HEK293 (cell line): ENCODE data around the gene VAT1.

Experiments used
- CTCF ChIA-PET: fragments of 350-600 bp; formaldehyde crosslinking; extraction: SDS; loops from one replicate; lab custom pipeline; 2021; ENCODE audit warnings: antibody characterized with exemption; lab: Yijun Ruan, JAX
- POLR2A ChIA-PET: fragments of 300-600 bp; formaldehyde crosslinking; extraction: SDS; loops from one replicate; lab custom pipeline; 2020; ENCODE audit warnings: antibody characterized with exemption, inconsistent platforms; lab: Yijun Ruan, JAX
- H3K27ac ChIP-seq: fragments of 200-500 bp; sonication (Bioruptor generic); 2 replicates; pipeline ENCODE4 v1.5.1; 2014; ENCODE audit warnings: low read depth, low read length, control low read depth, inconsistent platforms; ENCODE audit errors: extremely low read depth
- H3K36me3 ChIP-seq, 2 experiments: fragments of 200-500 bp in 1 of 2; sonication (Bioruptor generic) in 1 of 2; 1 replicate in 1 of 2; 2 replicates in 1 of 2; pipeline ENCODE4 v1.5.1; 2014 to 2017; ENCODE audit warnings: inconsistent platforms in 2 of 2, low read length in 2 of 2; ENCODE audit not compliant: control insufficient read depth in 2 of 2, insufficient read depth in 1 of 2
- H3K4me1 ChIP-seq: fragments of 200-500 bp; sonication (Bioruptor generic); 2 replicates; pipeline ENCODE4 v1.5.1; 2014; ENCODE audit warnings: mild to moderate bottlenecking, low read length, inconsistent platforms; ENCODE audit not compliant: control insufficient read depth, insufficient read depth
- H3K4me3 ChIP-seq: 2 replicates; pipeline ENCODE4 v1.5.1; 2011; ENCODE audit warnings: low read depth, mild to moderate bottlenecking, control low read depth, low read length, moderate library complexity
- H3K9me3 ChIP-seq: fragments of 200-500 bp; sonication (Bioruptor generic); 2 replicates; pipeline ENCODE4 v1.5.1; 2014; ENCODE audit warnings: low read depth, low read length, inconsistent platforms; ENCODE audit not compliant: control insufficient read depth, insufficient read depth
- GFI1B ChIP-seq: fragments of 450-650 bp; formaldehyde crosslinking; IDR thresholded peaks from 2 replicates; pipeline ENCODE4 v1.5.1; 2016; ENCODE audit warnings: missing biosample characterization, missing genetic modification characterization
- GLI4 ChIP-seq: fragments of 450-650 bp; formaldehyde crosslinking; IDR thresholded peaks from 2 replicates; pipeline ENCODE4 v1.5.1; 2016; ENCODE audit warnings: missing biosample characterization, missing genetic modification characterization
- GLIS2 ChIP-seq: fragments of 450-650 bp; formaldehyde crosslinking; IDR thresholded peaks from 2 replicates; pipeline ENCODE4 v1.5.1; 2016; ENCODE audit warnings: missing biosample characterization, missing genetic modification characterization
- KLF1 ChIP-seq: fragments of 450-650 bp; formaldehyde crosslinking; IDR thresholded peaks from 2 replicates; pipeline ENCODE4 v1.5.1; 2016; ENCODE audit warnings: missing biosample characterization, missing genetic modification characterization
- OSR2 ChIP-seq: fragments of 450-650 bp; formaldehyde crosslinking; IDR thresholded peaks from 2 replicates; pipeline ENCODE4 v1.5.1; 2016; ENCODE audit warnings: missing biosample characterization, missing genetic modification characterization
- WT1 ChIP-seq: fragments of 450-650 bp; formaldehyde crosslinking; IDR thresholded peaks from 2 replicates; pipeline ENCODE4 v1.5.1; 2016; ENCODE audit warnings: missing biosample characterization, missing genetic modification characterization
- ZEB2 ChIP-seq: fragments of 450-650 bp; formaldehyde crosslinking; IDR thresholded peaks from 2 replicates; pipeline ENCODE4 v1.5.1; 2016; ENCODE audit warnings: missing biosample characterization, missing genetic modification characterization
- ZNF138 ChIP-seq: fragments of 450-650 bp; formaldehyde crosslinking; IDR thresholded peaks from 2 replicates; pipeline ENCODE4 v1.5.1; 2016; ENCODE audit warnings: missing biosample characterization, missing genetic modification characterization, borderline replicate concordance
- ZNF157 ChIP-seq: fragments of 450-650 bp; formaldehyde crosslinking; IDR thresholded peaks from 2 replicates; pipeline ENCODE4 v1.5.1; 2016; ENCODE audit warnings: missing biosample characterization, missing genetic modification characterization
- ZNF2 ChIP-seq: fragments of 450-650 bp; formaldehyde crosslinking; IDR thresholded peaks from 2 replicates; pipeline ENCODE4 v1.5.1; 2016; ENCODE audit warnings: missing biosample characterization, missing genetic modification characterization
- ZNF214 ChIP-seq: fragments of 450-650 bp; formaldehyde crosslinking; IDR thresholded peaks from 2 replicates; pipeline ENCODE4 v1.5.1; 2017; ENCODE audit warnings: missing biosample characterization, mild to moderate bottlenecking, missing genetic modification characterization, borderline replicate concordance
- ZNF266 ChIP-seq: fragments of 450-650 bp; formaldehyde crosslinking; IDR thresholded peaks from 2 replicates; pipeline ENCODE4 v1.5.1; 2016; ENCODE audit warnings: missing biosample characterization, missing genetic modification characterization, low read depth
- ZNF600 ChIP-seq: fragments of 450-650 bp; formaldehyde crosslinking; IDR thresholded peaks from 2 replicates; pipeline ENCODE4 v1.5.1; 2016; ENCODE audit warnings: missing biosample characterization, missing genetic modification characterization
- ZNF777 ChIP-seq: fragments of 450-650 bp; formaldehyde crosslinking; IDR thresholded peaks from 2 replicates; pipeline ENCODE4 v1.5.1; 2017; ENCODE audit warnings: missing biosample characterization, missing genetic modification characterization, borderline replicate concordance

VAT1 gene

DNA sequence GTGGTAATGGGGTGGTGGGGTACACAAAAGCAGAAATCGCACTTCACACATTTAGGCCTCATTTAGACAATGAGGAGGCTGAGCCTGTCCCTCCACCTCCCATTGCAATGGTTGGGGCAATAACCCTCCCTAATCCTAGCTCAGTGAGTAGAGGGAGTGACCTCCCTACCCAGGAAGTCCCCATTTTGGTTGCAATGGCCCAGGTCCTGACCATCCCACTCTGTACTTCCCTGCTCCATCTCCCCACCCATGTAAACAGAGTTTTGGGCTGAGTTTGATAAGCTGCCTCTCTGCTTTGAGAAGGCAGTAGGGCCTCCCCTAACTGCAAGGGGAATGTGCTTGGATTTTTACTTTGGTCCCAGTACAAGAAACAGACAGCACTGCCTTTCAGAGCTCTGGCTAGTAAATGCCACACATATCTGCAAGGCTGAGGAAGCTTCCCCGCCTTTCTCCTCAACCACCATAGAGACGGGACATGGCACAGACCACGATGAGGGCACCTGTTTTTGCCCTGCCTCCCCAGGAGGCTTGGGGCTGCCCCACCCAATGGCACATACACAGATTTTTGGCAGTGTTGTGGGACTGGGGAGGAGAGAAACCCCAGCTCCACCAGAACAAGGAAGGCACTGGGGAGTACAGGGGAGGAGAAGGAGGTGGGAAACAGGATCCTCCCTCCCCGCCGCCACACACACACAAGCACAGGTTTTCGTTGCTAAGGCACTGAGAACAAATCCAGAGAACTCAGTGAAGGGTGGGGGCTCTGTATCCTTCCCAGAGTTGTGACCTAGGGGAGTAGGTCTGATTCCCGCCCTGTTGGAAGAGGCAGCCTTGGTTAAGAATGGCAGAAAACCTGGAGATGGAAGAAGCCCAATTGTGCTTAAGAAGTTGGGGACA, 7.3 kb downstream of the VAT1 start:
- H3K9me3 ChIP-seq = no peaks in the 10 kb centered on the region
- CTCF ChIA-PET = interaction anchor here (0.7 kb wide), 1 partner anchor 10 kb away, joined by 3 read pairs; no protein-coding TSS in a partner anchor
- POLR2A ChIA-PET = interaction anchor here (1.0 kb wide), 1 partner anchor 17 kb away, joined by 3 read pairs; the partner anchor contains the start of gene RPL27
- TF ChIP-seq ZNF138 = no peak
- TF ChIP-seq KLF1 (tag by site-specific recombination) = peak; percentile 28; the same call in 1 of the 2 replicates
- no peak for TF ChIP-seq ZNF214 (tag by site-specific recombination)
- TF ChIP-seq WT1 (tag by site-specific recombination) = peak; percentile 97
- no peak overlapping the region; the same call in 1 of the 2 replicates for H3K27ac ChIP-seq
- H3K36me3 ChIP-seq = peaks cover 0 to 52% of the 10 kb centered on the region in 2 experiments; a peak in 2 of 3 replicates
- H3K4me3 ChIP-seq = no peak overlapping the region
- H3K4me1 ChIP-seq = peaks cover 12% of the 10 kb centered on the region

DNA sequence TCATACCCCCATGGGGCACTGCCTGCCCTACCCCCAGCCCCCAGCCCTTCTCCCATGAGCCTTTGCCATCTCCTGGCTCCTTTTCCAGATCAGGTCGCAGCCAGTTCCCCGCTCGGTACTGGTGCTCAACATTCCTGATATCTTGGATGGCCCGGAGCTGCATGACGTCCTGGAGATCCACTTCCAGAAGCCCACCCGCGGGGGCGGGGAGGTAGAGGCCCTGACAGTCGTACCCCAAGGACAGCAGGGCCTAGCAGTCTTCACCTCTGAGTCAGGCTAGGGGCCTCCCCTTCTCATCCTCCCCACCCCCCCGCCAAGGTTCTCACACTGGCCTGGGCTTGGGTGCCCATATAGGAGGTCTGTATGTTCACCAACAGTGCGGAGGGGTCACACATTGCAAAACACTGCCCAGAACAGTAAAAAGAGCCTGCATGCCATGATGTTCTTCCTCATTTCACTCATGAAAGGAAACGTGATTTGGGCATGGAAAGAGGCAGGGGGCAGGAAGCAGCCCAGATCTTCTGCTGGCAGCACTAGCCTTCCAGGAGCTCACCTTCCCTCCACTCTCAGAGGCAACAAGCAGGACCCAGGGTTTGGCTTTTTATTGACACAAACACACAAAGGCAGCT, 8.1 kb downstream of the VAT1 start:
- TF ChIP-seq GLIS2 (tag by site-specific recombination) (0 out of 2 replicates have a peak, but pooled peaks have one; percentile 26), ZNF777 (tag by site-specific recombination) (no peak)
- TF ChIP-seq, all 188 proteins: peak for 1
- Histone ChIP-seq H3K9me3 (no peaks in the 10 kb centered on the region), H3K36me3 (peaks cover 0 to 52% of the 10 kb centered on the region in 2 experiments; a peak in 2 of 3 replicates), H3K4me3 (no peak overlapping the region), H3K27ac (no peak overlapping the region), H3K4me1 (peaks cover 5% of the 10 kb centered on the region)
- POLR2A ChIA-PET = interaction anchor here (1.4 kb wide), 1 partner anchor 16 kb away, joined by 13 read pairs; the partner anchor contains the start of gene RPL27
- CTCF ChIA-PET = interaction anchor here (0.7 kb wide), 1 partner anchor 11 kb away, joined by 3 read pairs; no protein-coding TSS in a partner anchor

- TF ChIP-seq ZNF157 (tag by site-specific recombination) (no peak), ZNF600 (peak; percentile 45; the same call in 1 of the 2 replicates)
- CTCF ChIA-PET = interaction anchor here (0.6 to 0.7 kb wide), 2 partner anchors 170 to 198 kb away, joined by 3 read pairs; no protein-coding TSS in a partner anchor
Measured at GRCh38 chr17:43013296-43013695, 8.9 kb downstream of the VAT1 start.

GRCh38 chr17:43011728-43012472, 10.3 kb downstream of the VAT1 start:
- no peak overlapping the region for H3K27ac ChIP-seq
- peaks cover 0 to 39% of the 10 kb centered on the region in 2 experiments; a peak in 1 of 3 replicates for H3K36me3 ChIP-seq
- H3K9me3 ChIP-seq = no peaks in the 10 kb centered on the region
- H3K4me1 ChIP-seq = no peaks in the 10 kb centered on the region
- ChIA-PET POLR2A (interaction anchor here (1.3 to 3.4 kb wide), 4 partner anchors 10 to 14 kb away, joined by 5 to 29 read pairs (median 10); partner anchors contain the start of genes RPL27 and VAT1), CTCF (interaction anchor here (0.6 to 1.3 kb wide), 3 partner anchors 12 to 552 kb away, joined by 3 to 5 read pairs (median 3); no protein-coding TSS in a partner anchor)
- no peak overlapping the region for H3K4me3 ChIP-seq
- TF ChIP-seq KLF1 (tag by site-specific recombination) (no peak), GLI4 (tag by site-specific recombination) (no peak), ZNF2 (tag by site-specific recombination) (no peak), ZEB2 (tag by site-specific recombination) (no peak), GFI1B (no peak), ZNF266 (tag by site-specific recombination) (no peak), OSR2 (tag by site-specific recombination) (no peak)

More at GRCh38 chr17:43013296-43013695, 8.9 kb downstream of the VAT1 start:
- POLR2A ChIA-PET = interaction anchor here (0.6 to 2.7 kb wide), 5 partner anchors 8 to 15 kb away, joined by 3 to 14 read pairs (median 6); partner anchors contain the start of genes RPL27 and VAT1
- peaks cover 0 to 48% of the 10 kb centered on the region in 2 experiments; a peak in 2 of 3 replicates for H3K36me3 ChIP-seq
- H3K27ac ChIP-seq = no peak overlapping the region
- no peaks in the 10 kb centered on the region; the same call in 1 of the 2 replicates for H3K4me1 ChIP-seq
- no peaks in the 10 kb centered on the region for H3K9me3 ChIP-seq
- no peak overlapping the region for H3K4me3 ChIP-seq
